ENCODE data around the gene PRKAG1. TPM values are rescaled to one million over a fixed set of nuclear protein-coding genes. Genes with fewer than 3 reads are reported as not detected.

Gene PRKAG1
- total RNA-seq, 1 donor from 2014 or later, result 67.0 TPM

- Histone ChIP-seq H3K4me1 (peaks cover 54% of the 10 kb centered on the region), H3K27ac (no peak overlapping the region), H3K9me3 (no peaks in the 10 kb centered on the region), H3K36me3 (no peaks in the 10 kb centered on the region), H3K4me3 (no peak overlapping the region), H3K27me3 (peaks cover 11% of the 10 kb centered on the region)
- TF ChIP-seq CTCF (IDR thresholded peaks at IDR 0.05) (peak in 1 of 3 experiments; percentile 19), POLR2A (IDR thresholded peaks at IDR 0.05) (no peak)
- intact Hi-C loops (cut with DNase I), result no loop called here
- DNase-seq (ENCODE audit: extremely low spot score in 2 of 2), result no peak
These were observed 44.5 kb downstream of the PRKAG1 start for GRCh38 chr12:48973941-48974673.

GRCh38 chr12:48973531-48973930, 45.0 kb downstream of the PRKAG1 start:
- DNase-seq (ENCODE audit: extremely low spot score in 2 of 2), result no peak
- H3K27ac ChIP-seq, result no peak overlapping the region
- no peaks in the 10 kb centered on the region for H3K36me3 ChIP-seq
- H3K4me3 ChIP-seq, result no peak overlapping the region
- peaks cover 48% of the 10 kb centered on the region for H3K4me1 ChIP-seq
- intact Hi-C loops (cut with DNase I), result no loop called here
- TF ChIP-seq CTCF (IDR thresholded peaks at IDR 0.05) (no peak), POLR2A (IDR thresholded peaks at IDR 0.05) (no peak), POLR2AphosphoS5 (IDR thresholded peaks at IDR 0.05; ENCODE audit: insufficient read depth in 1 of 2, low read depth in 1 of 2) (no peak)
- H3K27me3 ChIP-seq, result peaks cover 9% of the 10 kb centered on the region
- H3K9me3 ChIP-seq, result no peaks in the 10 kb centered on the region

GRCh38 chr12:48972952-48973483, 45.6 kb downstream of the PRKAG1 start:
- TF ChIP-seq POLR2AphosphoS5 (IDR thresholded peaks at IDR 0.05; ENCODE audit: insufficient read depth in 1 of 2, low read depth in 1 of 2) (no peak), CTCF (IDR thresholded peaks at IDR 0.05) (no peak), POLR2A (IDR thresholded peaks at IDR 0.05) (no peak)

GRCh38 chr12:48972213-48972951, 46.2 kb downstream of the PRKAG1 start:
- DNase-seq (ENCODE audit: extremely low spot score in 2 of 2), result no peak
- Histone ChIP-seq H3K4me3 (no peak overlapping the region), H3K9me3 (no peaks in the 10 kb centered on the region), H3K27ac (no peak overlapping the region), H3K36me3 (no peaks in the 10 kb centered on the region), H3K4me1 (peaks cover 37% of the 10 kb centered on the region), H3K27me3 (no peaks in the 10 kb centered on the region)
- intact Hi-C loops (cut with DNase I), result no loop called here
- TF ChIP-seq POLR2A (IDR thresholded peaks at IDR 0.05) (no peak), POLR2AphosphoS5 (IDR thresholded peaks at IDR 0.05; ENCODE audit: insufficient read depth in 1 of 2, low read depth in 1 of 2) (no peak), CTCF (IDR thresholded peaks at IDR 0.05) (no peak)

More at GRCh38 chr12:48972952-48973483, 45.6 kb downstream of the PRKAG1 start:
- Histone ChIP-seq H3K27ac (no peak overlapping the region), H3K9me3 (no peaks in the 10 kb centered on the region), H3K4me3 (no peak overlapping the region), H3K27me3 (peaks cover 4% of the 10 kb centered on the region), H3K4me1 (peaks cover 43% of the 10 kb centered on the region), H3K36me3 (no peaks in the 10 kb centered on the region)
- intact Hi-C loops (cut with DNase I), result no loop called here
- DNase-seq (ENCODE audit: extremely low spot score in 2 of 2), result no peak

All from vagina (tissue), 2 donors.